GM23338 (cell line): Measurements from ENCODE around the gene MSANTD1. TPM values are rescaled to one million over a fixed set of nuclear protein-coding genes. Genes with fewer than 3 reads are reported as not detected.

Experiments
- ATAC-seq: fragments of 200-7000 bp; cut with Tn5 transposase; 3 replicates; pipeline ENCODE4 v1.9.1; 2020
- DNase-seq: peaks from one replicate; pipeline ENCODE4 v3.0.0-alpha.2; 2015; ENCODE audit warnings: low spot score
- H2AFZ ChIP-seq: fragments of 200-600 bp; sonication (generic); 2 replicates; pipeline ENCODE4 v1.8.0; 2016; ENCODE audit warnings: antibody characterized with exemption, mild to moderate bottlenecking, moderate library complexity
- H3F3A ChIP-seq: fragments of 200-600 bp; sonication (generic); replicated peaks from 2 replicates; pipeline ENCODE4 v1.8.0; 2017; ENCODE audit warnings: antibody characterized with exemption, mixed run types, low read depth
- H3K27ac ChIP-seq: fragments of 200-600 bp; sonication (generic); 2 replicates; pipeline ENCODE4 v1.6.1; 2016; ENCODE audit warnings: low read depth
- H3K27me3 ChIP-seq: fragments of 200-600 bp; sonication (generic); 2 replicates; pipeline ENCODE4 v1.8.0; 2016; ENCODE audit warnings: mild to moderate bottlenecking, mixed run types, moderate library complexity; ENCODE audit not compliant: insufficient read depth
- H3K36me3 ChIP-seq: fragments of 200-600 bp; sonication (generic); 2 replicates; pipeline ENCODE4 v1.8.0; 2016; ENCODE audit warnings: mild to moderate bottlenecking; ENCODE audit not compliant: insufficient read depth
- H3K4me1 ChIP-seq: fragments of 200-600 bp; sonication (generic); 2 replicates; pipeline ENCODE4 v1.8.0; 2016; ENCODE audit warnings: mild to moderate bottlenecking, moderate library complexity; ENCODE audit not compliant: insufficient read depth
- H3K4me2 ChIP-seq: fragments of 200-600 bp; sonication (generic); 2 replicates; pipeline ENCODE4 v1.7.1; 2017; ENCODE audit warnings: mixed run types
- H3K4me3 ChIP-seq: fragments of 200-600 bp; sonication (generic); 2 replicates; pipeline ENCODE4 v1.6.1; 2016; ENCODE audit warnings: mixed run types
- H3K79me2 ChIP-seq: fragments of 200-600 bp; sonication (generic); replicated peaks from 2 replicates; pipeline ENCODE4 v1.8.0; 2017; ENCODE audit warnings: mild to moderate bottlenecking; ENCODE audit not compliant: insufficient read depth
- H3K9me2 ChIP-seq: fragments of 200-600 bp; sonication (generic); 2 replicates; pipeline ENCODE4 v1.8.0; 2017; ENCODE audit not compliant: insufficient read depth
- H4K20me1 ChIP-seq: fragments of 200-600 bp; sonication (generic); replicated peaks from 2 replicates; pipeline ENCODE4 v1.8.0; 2017; ENCODE audit warnings: mild to moderate bottlenecking; ENCODE audit not compliant: insufficient read depth
- H3K27ac Mint-ChIP-seq: 2 replicates; pipeline ENCODE4 v1.8.0; 2020; ENCODE audit warnings: inconsistent platforms, mild to moderate bottlenecking, moderate library complexity, mixed read lengths
- H3K27me3 Mint-ChIP-seq: 3 replicates; pipeline ENCODE4 v1.8.0; 2022; ENCODE audit warnings: low read depth, mild to moderate bottlenecking, moderate library complexity, mixed read lengths, inconsistent platforms; ENCODE audit not compliant: insufficient read depth, poor library complexity
- H3K36me3 Mint-ChIP-seq: 3 replicates; pipeline ENCODE4 v1.8.0; 2021; ENCODE audit warnings: low read depth, mild to moderate bottlenecking, inconsistent platforms, moderate library complexity, mixed read lengths
- H3K4me1 Mint-ChIP-seq: 3 replicates; pipeline ENCODE4 v1.8.0; 2020; ENCODE audit warnings: mild to moderate bottlenecking, inconsistent platforms, mixed read lengths
- H3K4me3 Mint-ChIP-seq: 3 replicates; pipeline ENCODE4 v1.8.0; 2021; ENCODE audit warnings: moderate library complexity, mild to moderate bottlenecking, inconsistent platforms, mixed read lengths
- H3K9me3 Mint-ChIP-seq: 3 replicates; pipeline ENCODE4 v1.8.0; 2020; ENCODE audit warnings: moderate library complexity, mild to moderate bottlenecking, inconsistent platforms, mixed read lengths
- CREB1 ChIP-seq: fragments of 250-450 bp; sonication (Bioruptor Pico); IDR thresholded peaks from 2 replicates; pipeline ENCODE4 v1.5.0; 2020; ENCODE audit warnings: low read depth, mild to moderate bottlenecking, moderate library complexity
- CTCF ChIP-seq, 2 experiments: fragments of 200-600 bp in 1 of 2; sonication (generic) in 1 of 2; conservative IDR thresholded peaks; 2 replicates each; pipeline versions ENCODE4 v1.5.1 to v1.6.1; 2016 to 2017; ENCODE audit warnings: antibody characterized with exemption in 2 of 2, low read depth in 2 of 2, mild to moderate bottlenecking in 2 of 2, moderate library complexity in 1 of 2
- ETS1 ChIP-seq: IDR thresholded peaks from 2 replicates; pipeline ENCODE4 v1.6.1; 2016; ENCODE audit warnings: antibody characterized with exemption
- EZH2 ChIP-seq: fragments of 200-600 bp; sonication (generic); IDR thresholded peaks from one replicate; pipeline ENCODE4 v1.8.0; 2017; ENCODE audit warnings: antibody characterized with exemption, mild to moderate bottlenecking, low read depth; ENCODE audit not compliant: unreplicated experiment
- JUNB ChIP-seq: IDR thresholded peaks from one replicate; pipeline ENCODE4 v1.6.1; 2016; ENCODE audit warnings: antibody characterized with exemption; ENCODE audit not compliant: unreplicated experiment
- POLR2AphosphoS5 ChIP-seq: IDR thresholded peaks from 2 replicates; pipeline ENCODE4 v1.6.1; 2016; ENCODE audit warnings: antibody characterized with exemption, low read depth
- REST ChIP-seq: IDR thresholded peaks from one replicate; pipeline ENCODE4 v1.6.1; 2018; ENCODE audit warnings: antibody characterized with exemption; ENCODE audit not compliant: unreplicated experiment
- ZNF462 ChIP-seq: fragments of 250-450 bp; sonication (Bioruptor Pico); IDR thresholded peaks from 2 replicates; pipeline ENCODE4 v1.5.0; 2020; ENCODE audit warnings: mild to moderate bottlenecking, moderate library complexity
- polyA plus RNA-seq: library from polyadenylated mRNA; unstranded; fragments of >200 nt; fragmentation: Nextera tagmentation; extraction: Ambion mirVana; gene quantifications from 2 replicates; pipeline ENCODE4 v1.2.1, GENCODE V29; 2016
- total RNA-seq: library from RNA; depleted of rRNA; stranded (reverse); fragments of >200 nt; shearing (Covaris generic); gene quantifications from 2 replicates; pipeline ENCODE4 v1.2.3, GENCODE V29; 2014

The MSANTD1 gene
- total and polyA plus RNA-seq, 2 experiments from 2014 or later, result 0.29 to 1.0 TPM

GRCh38 chr4:3235030-3235345 lies 14.0 kb upstream of the MSANTD1 start (continued):
- TF ChIP-seq ETS1 (no peak), POLR2AphosphoS5 (no peak), JUNB (no peak)

GRCh38 chr4:3235581-3235980 lies 13.4 kb upstream of the MSANTD1 start:
- Mint-ChIP-seq H3K9me3 (no peaks in the 10 kb centered on the region; the same call in 2 of the 3 replicates), H3K4me3 (no peak overlapping the region), H3K36me3 (peaks cover 67% of the 10 kb centered on the region), H3K27me3 (peaks cover 25% of the 10 kb centered on the region), H3K27ac (no peak overlapping the region), H3K4me1 (peaks cover 19% of the 10 kb centered on the region)
- Histone ChIP-seq H3K4me2 (no peak overlapping the region), H3K4me1 (peaks cover 12% of the 10 kb centered on the region), H3K9me2 (no peaks in the 10 kb centered on the region), H3K27ac (no peak overlapping the region), H4K20me1 (peaks cover 10% of the 10 kb centered on the region), H2AFZ (no peak overlapping the region), H3K27me3 (no peaks in the 10 kb centered on the region), H3K36me3 (peaks cover 11% of the 10 kb centered on the region; the same call in 1 of the 2 replicates), H3K79me2 (no peaks in the 10 kb centered on the region), H3K4me3 (no peak overlapping the region), H3F3A (0 out of 2 replicates have a peak, but pooled peaks cover 3% of the 10 kb centered on the region)
- DNase-seq (no peak), ATAC-seq (no peak)
- TF ChIP-seq CREB1 (CRISPR knock-in tag) (no peak), CTCF (conservative IDR thresholded peaks at IDR 0.05; ENCODE audit: low read depth in 2 of 2) (no peak), EZH2 (no peak), ZNF462 (CRISPR knock-in tag) (no peak), REST (no peak)
